Activated CD4-positive, alpha-beta T cell treated with anti-CD3 and anti-CD28 coated beads for 48 hours (primary cell): ENCODE results near the gene DCAF11.

Experiments
- DNase-seq: peaks from one replicate; pipeline ENCODE4 v3.0.0-alpha.2; 2020

The DCAF11 gene

GRCh38 chr14:24114532-24115421, at the start of gene DCAF11, which contains the start of gene NRL:
Gene DCAF11, plus strand, starts transcription at chr14:24114777. Its CDS starts 818 bp downstream, at chr14:24115595.
Gene NRL, minus strand, starts transcription at chr14:24114949. Its CDS starts 32,101 bp downstream, at chr14:24082848.
- DNase-seq: peak; percentile 99

- no peak for DNase-seq
These were observed 49.7 kb upstream of the DCAF11 start for GRCh38 chr14:24064856-24065255.

GRCh38 chr14:24065408-24065807, 49.2 kb upstream of the DCAF11 start:
- DNase-seq: no peak

GRCh38 chr14:24066496-24067132, 48.0 kb upstream of the DCAF11 start:
- no peak for DNase-seq

GRCh38 chr14:24067133-24068082, 47.2 kb upstream of the DCAF11 start:
- no peak for DNase-seq

GRCh38 chr14:24068711-24069410, 45.7 kb upstream of the DCAF11 start:
- DNase-seq: no peak

- DNase-seq: no peak
These were observed 45.2 kb upstream of the DCAF11 start for GRCh38 chr14:24069411-24069735.

GRCh38 chr14:24070285-24071143, 44.1 kb upstream of the DCAF11 start:
- DNase-seq: no peak

- DNase-seq: peak; percentile 74
These were observed 43.4 kb upstream of the DCAF11 start, which contains the start of gene CPNE6 for GRCh38 chr14:24071144-24071697. Gene CPNE6, plus strand, starts transcription at chr14:24071562. Its CDS starts 1,375 bp downstream, at chr14:24072937.

- no peak for DNase-seq
These were observed 42.6 kb upstream of the DCAF11 start for GRCh38 chr14:24071836-24072430.

- no peak for DNase-seq
These were observed 42.1 kb upstream of the DCAF11 start for GRCh38 chr14:24072436-24072835.

GRCh38 chr14:24072881-24073877, 41.4 kb upstream of the DCAF11 start:
- DNase-seq: no peak

GRCh38 chr14:24074625-24075484, 39.7 kb upstream of the DCAF11 start:
- no peak for DNase-seq

GRCh38 chr14:24075485-24076301, 38.9 kb upstream of the DCAF11 start:
- no peak for DNase-seq

GRCh38 chr14:24076302-24076601, 38.3 kb upstream of the DCAF11 start:
- DNase-seq: no peak

- DNase-seq: no peak
These were observed 37.5 kb upstream of the DCAF11 start for GRCh38 chr14:24077086-24077485.

GRCh38 chr14:24078146-24078545, 36.4 kb upstream of the DCAF11 start:
- DNase-seq: no peak
